Astrocyte of the spinal cord (primary cell): ENCODE data around the gene MTOR.
A peak's percentile ranks its signal among the peaks of the same experiment; 100 is the strongest.

Experiments
- DNase-seq: peaks from one replicate; pipeline ENCODE4 v3.0.0; 2011; ENCODE audit warnings: low read depth, low spot score
- H3K4me3 ChIP-seq: 2 replicates; pipeline ENCODE4 v1.5.1; 2011; ENCODE audit warnings: low read depth, mild to moderate bottlenecking, low read length, moderate library complexity
- CTCF ChIP-seq: IDR thresholded peaks from 2 replicates; pipeline ENCODE4 v1.5.1; 2012; ENCODE audit warnings: low read depth, mild to moderate bottlenecking, low read length, inconsistent platforms
- in situ Hi-C: cut with HindIII; loops from 2 replicates; pipeline ENCODE4 v1.10.0; 2017; ENCODE audit warnings: low sequenced_read_pairs

MTOR gene

GRCh38 chr1:11144570-11145256 lies 117.6 kb downstream of the MTOR start:
- in situ Hi-C loops, result no loop called here
- no peak for TF ChIP-seq CTCF
- no peak for DNase-seq
- H3K4me3 ChIP-seq, result no peak overlapping the region

GRCh38 chr1:11143907-11144306 lies 118.4 kb downstream of the MTOR start:
- H3K4me3 ChIP-seq, result no peak overlapping the region
- no peak for DNase-seq
- no peak for TF ChIP-seq CTCF
- in situ Hi-C loops, result no loop called here

- no peak overlapping the region for H3K4me3 ChIP-seq
- in situ Hi-C loops, result no loop called here
- no peak for TF ChIP-seq CTCF
- no peak for DNase-seq
Observed at GRCh38 chr1:11143401-11143800, 119.0 kb downstream of the MTOR start.

- no peak for DNase-seq
- TF ChIP-seq CTCF, result no peak
- in situ Hi-C loops, result no loop called here
- H3K4me3 ChIP-seq, result no peak overlapping the region
Observed at GRCh38 chr1:11142618-11143391, 119.5 kb downstream of the MTOR start.

GRCh38 chr1:11138952-11139351 lies 123.4 kb downstream of the MTOR start:
- TF ChIP-seq CTCF, result no peak
- H3K4me3 ChIP-seq, result no peak overlapping the region
- in situ Hi-C loops, result no loop called here
- peak; percentile 55 for DNase-seq

DNA sequence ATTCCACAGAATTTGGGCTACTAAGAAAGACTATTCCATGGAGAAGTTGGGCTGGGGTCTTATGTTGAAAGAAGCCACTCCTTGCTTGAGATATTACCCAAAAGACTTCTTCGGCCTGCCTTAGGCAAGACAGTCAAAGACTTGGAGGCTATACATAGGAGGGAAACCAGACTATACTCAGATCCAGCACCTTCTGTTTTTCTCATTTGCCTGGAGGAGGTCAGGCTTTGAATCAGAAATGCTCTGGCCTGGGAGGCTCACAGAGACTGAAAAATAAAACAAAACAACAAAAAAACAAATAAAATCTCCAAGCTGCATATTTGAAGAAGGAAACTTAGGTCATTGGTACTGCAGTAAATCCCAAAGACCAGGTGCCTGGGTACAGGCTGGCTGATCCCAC lies 124.3 kb downstream of the MTOR start:
- no peak for DNase-seq
- H3K4me3 ChIP-seq, result no peak overlapping the region
- in situ Hi-C loops, result no loop called here
- no peak for TF ChIP-seq CTCF
